Right lobe of liver (tissue), 6 donors: ENCODE data around the gene CYB561D2. TPM values are rescaled to one million over a fixed set of nuclear protein-coding genes. Genes with fewer than 3 reads are reported as not detected.
A peak's percentile ranks its signal among the peaks of the same experiment; 100 is the strongest.

ENCODE experiments used
- ATAC-seq, 4 donors: fragments of 200-7000 bp; cut with Tn5 transposase; one replicate each; pipeline ENCODE4 v1.9.1; 2020; ENCODE audit warnings: mild to moderate bottlenecking in 4 of 4, moderate library complexity in 4 of 4
- DNase-seq, 3 donors: peaks; one replicate each; pipeline ENCODE4 v3.0.0-alpha.2; 2020
- H3K27ac ChIP-seq, 3 donors: fragments of 200-600 bp; one replicate each; pipeline ENCODE4 v1.8.0; 2022
- H3K27me3 ChIP-seq, 2 donors: fragments of 200-600 bp; one replicate each; pipeline ENCODE4 v1.8.0; 2022
- H3K36me3 ChIP-seq, 4 donors: fragments of 200-600 bp; sonication (generic) in 1 of 4; one replicate each; pipeline versions ENCODE4 v1.5.1 to v1.8.0; 2017 to 2022; ENCODE audit warnings: control low read depth in 1 of 4
- H3K4me1 ChIP-seq, 4 donors: fragments of 200-600 bp; sonication (generic) in 1 of 4; one replicate each; pipeline versions ENCODE4 v1.5.1 to v1.8.0; 2017 to 2022; ENCODE audit warnings: control low read depth in 1 of 4
- H3K4me3 ChIP-seq, 3 donors: fragments of 200-600 bp; one replicate each; pipeline ENCODE4 v1.8.0; 2022
- H3K9me3 ChIP-seq, 4 donors: fragments of 200-600 bp; sonication (generic) in 1 of 4; one replicate each; pipeline versions ENCODE4 v1.5.1 to v1.8.0; 2017 to 2022; ENCODE audit warnings: control low read depth in 1 of 4
- CTCF ChIP-seq, 4 donors: fragments of 200-600 bp in 3 of 4; fragments of 450-650 bp in 1 of 4; IDR thresholded peaks; one replicate each; pipeline versions ENCODE4 v1.5.1 to v1.8.0; 2016 to 2022; ENCODE audit warnings: antibody characterized with exemption in 4 of 4, mild to moderate bottlenecking in 2 of 4
- POLR2A ChIP-seq: fragments of 450-650 bp; IDR thresholded peaks from one replicate; pipeline ENCODE4 v1.6.1; 2017; ENCODE audit warnings: antibody characterized with exemption, mild to moderate bottlenecking
- WGBS: methylation state at CpG from one replicate; pipeline ENCODE4 v1.1.6; 2018; ENCODE audit warnings: low coverage, low lambda C conversion rate; ENCODE audit not compliant: insufficient coverage; ENCODE audit errors: missing lambda C conversion rate; 5-methylcytosine and 5-hydroxymethylcytosine counted together
- intact Hi-C, 2 donors: fragments of 100-400 bp; cut with DNase I; formaldehyde crosslinking; loops; one replicate each; pipeline versions ENCODE4 v1.11.2 to v1.14.1; 2022
- total RNA-seq, 6 experiments: library from RNA; depleted of rRNA in 2 of 6; stranded (reverse); fragments of >200 nt in 2 of 6; fragmentation: NEBNext Ultra II Directional in 3 of 6; extraction: Animal tissue kit (Norgen Biotek cat#: 25700) in 3 of 6; gene quantifications; one replicate each; pipeline versions ENCODE4 v1.1.0 to v1.2.4, GENCODE V29; 2016 to 2023
- donor health status: DM: no; HTN: yes; CAD: no.
- donor health status: DM: no; HTN: no; CAD: no.
- donor health status: DM: no; HTN: no; CAD: no.
- donor health status: DM: no; HTN: yes; CAD: no.
- donor health status: DM: no; HTN: yes; CAD: no.

Gene CYB561D2
- total RNA-seq, 6 experiments from 2014 or later = 14.3 to 29.4 (median 20.7) TPM

- intact Hi-C loops = loop anchor here in 1 of 2 donors (5.0 kb wide), 1 partner anchor 51 kb away; no protein-coding TSS in a partner anchor
- Histone ChIP-seq H3K4me3 (no peak overlapping the region), H3K4me1 (peaks cover 0 to 51% (median 21%) of the 10 kb centered on the region in 4 donors), H3K27me3 (no peaks in the 10 kb centered on the region), H3K36me3 (peaks cover 0 to 8% (median 0%) of the 10 kb centered on the region in 4 donors), H3K9me3 (no peaks in the 10 kb centered on the region), H3K27ac (peak overlapping the region in 2 of 3 donors; percentile 98)
- 17% methylated on average over 2 of the region's 5 CpGs for WGBS
- ATAC-seq (peak; percentile 2 to 39 (median 12)), DNase-seq (peak in 2 of 3 donors; percentile 65 to 70)
- TF ChIP-seq POLR2A (no peak), CTCF (IDR thresholded peaks at IDR 0.05) (peak in 1 of 4 donors; percentile 3)
Observed at GRCh38 chr3:50323614-50324199, 27.0 kb upstream of the CYB561D2 start.

GRCh38 chr3:50324351-50325112 lies 26.1 kb upstream of the CYB561D2 start:
- ATAC-seq (peak; percentile 20 to 44 (median 32)), DNase-seq (peak; percentile 75 to 81 (median 78))
- Histone ChIP-seq H3K36me3 (peaks cover 0 to 7% (median 0%) of the 10 kb centered on the region in 4 donors), H3K4me3 (no peak overlapping the region), H3K4me1 (peaks cover 0 to 43% (median 20%) of the 10 kb centered on the region in 4 donors), H3K9me3 (no peaks in the 10 kb centered on the region), H3K27me3 (no peaks in the 10 kb centered on the region), H3K27ac (peak overlapping the region; percentile 23 to 98 (median 98))
- intact Hi-C loops = loop anchor here (5.0 kb wide), 2 partner anchors 47 to 52 kb away; partner anchors contain the start of gene LSMEM2 (in 1 of the 2)
- 0% methylated on average over 2 of the region's 4 CpGs for WGBS
- TF ChIP-seq POLR2A = no peak
- TF ChIP-seq CTCF (IDR thresholded peaks at IDR 0.05) = peak; percentile 78 to 94 (median 84)

- no CpG with 5 or more reads among the region's 2 CpGs for WGBS
- intact Hi-C loops = loop anchor here in 1 of 2 donors (5.0 kb wide), 1 partner anchor 48 kb away; the partner anchor contains the start of gene LSMEM2
- Histone ChIP-seq H3K9me3 (no peaks in the 10 kb centered on the region), H3K4me3 (no peak overlapping the region), H3K36me3 (peaks cover 0 to 11% (median under 1%) of the 10 kb centered on the region in 4 donors), H3K4me1 (peaks cover 0 to 37% (median 17%) of the 10 kb centered on the region in 4 donors), H3K27ac (no peak overlapping the region), H3K27me3 (no peaks in the 10 kb centered on the region)
- TF ChIP-seq CTCF (IDR thresholded peaks at IDR 0.05) (no peak), POLR2A (no peak)
- DNase-seq (no peak), ATAC-seq (no peak)
Observed at GRCh38 chr3:50325113-50325480, 25.6 kb upstream of the CYB561D2 start.

GRCh38 chr3:50325497-50326181 lies 25.0 kb upstream of the CYB561D2 start:
- Histone ChIP-seq H3K4me3 (no peak overlapping the region), H3K4me1 (peaks cover 0 to 33% (median 15%) of the 10 kb centered on the region in 4 donors), H3K27ac (no peak overlapping the region), H3K27me3 (no peaks in the 10 kb centered on the region), H3K36me3 (peaks cover 0 to 16% (median 5%) of the 10 kb centered on the region in 4 donors), H3K9me3 (no peaks in the 10 kb centered on the region)
- no peak for TF ChIP-seq CTCF (IDR thresholded peaks at IDR 0.05)
- TF ChIP-seq POLR2A = no peak
- DNase-seq = no peak
- WGBS = 65% methylated on average over 5 of the region's 11 CpGs
- intact Hi-C loops = loop anchor here in 1 of 2 donors (5.0 kb wide), 1 partner anchor 48 kb away; the partner anchor contains the start of gene LSMEM2
- no peak for ATAC-seq
